ENCODE results near the gene BTG4. TPM values are rescaled to one million over a fixed set of nuclear protein-coding genes. Genes with fewer than 3 reads are reported as not detected.

Gene BTG4
- total and polyA plus RNA-seq, 9 donors = 0.34 TPM; not detected in 8

DNA sequence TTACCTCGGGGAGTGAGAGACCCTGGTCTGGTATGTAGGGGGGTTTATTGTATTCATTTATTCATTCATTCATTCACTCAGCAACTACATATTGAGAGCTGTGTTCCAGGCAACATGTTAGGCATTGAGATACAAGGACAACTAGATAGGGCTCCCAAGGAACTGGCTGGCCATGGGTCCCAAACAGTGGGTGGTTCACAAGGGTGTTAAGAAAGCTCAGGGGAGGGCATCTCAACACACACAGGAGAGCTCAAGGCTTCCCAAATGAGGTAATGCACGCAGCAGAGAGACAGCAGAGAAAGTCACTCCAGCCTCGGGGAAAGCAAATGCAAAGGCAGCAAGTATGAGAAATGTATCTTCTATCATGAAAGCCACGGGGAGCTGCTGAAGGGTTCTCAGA lies 51.8 kb downstream of the BTG4 start:
- DNase-seq = no peak
- Histone ChIP-seq H3K36me3 (no peaks in the 10 kb centered on the region), H3K27ac (no peak overlapping the region), H3K4me1 (ENCODE audit: insufficient read depth) (no peaks in the 10 kb centered on the region), H3K9me3 (no peaks in the 10 kb centered on the region), H3K4me3 (no peak overlapping the region), H3K27me3 (no peaks in the 10 kb centered on the region)
- TF ChIP-seq EP300 (IDR thresholded peaks at IDR 0.05) = no peak
- TF ChIP-seq, protein P1, sequence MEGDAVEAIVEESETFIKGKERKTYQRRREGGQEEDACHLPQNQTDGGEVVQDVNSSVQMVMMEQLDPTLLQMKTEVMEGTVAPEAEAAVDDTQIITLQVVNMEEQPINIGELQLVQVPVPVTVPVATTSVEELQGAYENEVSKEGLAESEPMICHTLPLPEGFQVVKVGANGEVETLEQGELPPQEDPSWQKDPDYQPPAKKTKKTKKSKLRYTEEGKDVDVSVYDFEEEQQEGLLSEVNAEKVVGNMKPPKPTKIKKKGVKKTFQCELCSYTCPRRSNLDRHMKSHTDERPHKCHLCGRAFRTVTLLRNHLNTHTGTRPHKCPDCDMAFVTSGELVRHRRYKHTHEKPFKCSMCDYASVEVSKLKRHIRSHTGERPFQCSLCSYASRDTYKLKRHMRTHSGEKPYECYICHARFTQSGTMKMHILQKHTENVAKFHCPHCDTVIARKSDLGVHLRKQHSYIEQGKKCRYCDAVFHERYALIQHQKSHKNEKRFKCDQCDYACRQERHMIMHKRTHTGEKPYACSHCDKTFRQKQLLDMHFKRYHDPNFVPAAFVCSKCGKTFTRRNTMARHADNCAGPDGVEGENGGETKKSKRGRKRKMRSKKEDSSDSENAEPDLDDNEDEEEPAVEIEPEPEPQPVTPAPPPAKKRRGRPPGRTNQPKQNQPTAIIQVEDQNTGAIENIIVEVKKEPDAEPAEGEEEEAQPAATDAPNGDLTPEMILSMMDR (IDR thresholded peaks at IDR 0.05) = no peak
- no peak for TF ChIP-seq POLR2A (IDR thresholded peaks at IDR 0.05)
- intact Hi-C loops (cut with DNase I) = no loop called here
- WGBS, 3 donors = 45 to 52% (median 47%) methylated on average over 4 of the region's 4 CpGs

DNA sequence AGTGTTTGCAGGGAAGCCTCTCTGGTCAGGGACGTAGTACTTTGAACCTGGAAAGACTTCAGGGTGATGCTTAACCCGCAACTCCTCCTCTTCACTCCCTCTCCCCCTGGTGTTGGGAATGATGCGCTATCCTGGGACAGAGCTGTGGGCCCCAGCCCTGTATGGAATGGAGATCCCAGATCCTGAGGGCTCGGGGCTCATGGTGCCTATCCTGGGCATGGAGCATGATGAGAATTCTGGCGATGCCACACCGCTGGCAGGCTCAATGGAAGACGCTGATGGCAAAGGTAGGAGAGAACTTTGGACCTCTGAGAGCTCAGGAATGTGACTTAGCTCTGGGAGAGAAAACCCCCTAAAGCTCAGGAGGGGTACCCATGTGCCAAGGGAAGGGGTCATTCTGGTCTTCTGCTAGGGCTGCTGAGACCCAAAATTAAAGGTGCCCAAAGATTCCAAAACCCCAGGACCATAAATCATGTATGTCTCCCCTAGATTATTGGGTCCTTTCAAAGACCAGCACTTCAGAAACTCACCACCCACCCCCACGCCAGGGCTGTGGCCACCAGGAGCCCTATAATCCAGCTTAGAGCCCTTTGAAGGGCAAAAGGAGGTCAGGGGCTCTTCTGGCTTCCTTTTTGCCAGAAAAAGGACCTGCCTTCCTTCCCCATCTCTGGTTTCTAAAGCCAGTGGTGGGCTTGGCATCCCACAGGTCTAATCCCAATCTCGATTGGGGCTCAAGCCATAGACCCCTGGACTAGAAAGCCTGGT lies 52.5 kb downstream of the BTG4 start:
- TF ChIP-seq, protein P1 (IDR thresholded peaks at IDR 0.05) = no peak
- TF ChIP-seq POLR2A (IDR thresholded peaks at IDR 0.05) (no peak), EP300 (IDR thresholded peaks at IDR 0.05) (no peak)
- H3K36me3 ChIP-seq = no peaks in the 10 kb centered on the region
- no peaks in the 10 kb centered on the region for H3K4me1 ChIP-seq (ENCODE audit: insufficient read depth)
- no peak overlapping the region for H3K4me3 ChIP-seq
- intact Hi-C loops (cut with DNase I) = no loop called here
- H3K27me3 ChIP-seq = no peaks in the 10 kb centered on the region
- DNase-seq = no peak
- no peak overlapping the region for H3K27ac ChIP-seq
- H3K9me3 ChIP-seq = no peaks in the 10 kb centered on the region
- 83 to 89% (median 83%) methylated on average over 9 of the region's 9 CpGs for WGBS, 3 donors

DNA sequence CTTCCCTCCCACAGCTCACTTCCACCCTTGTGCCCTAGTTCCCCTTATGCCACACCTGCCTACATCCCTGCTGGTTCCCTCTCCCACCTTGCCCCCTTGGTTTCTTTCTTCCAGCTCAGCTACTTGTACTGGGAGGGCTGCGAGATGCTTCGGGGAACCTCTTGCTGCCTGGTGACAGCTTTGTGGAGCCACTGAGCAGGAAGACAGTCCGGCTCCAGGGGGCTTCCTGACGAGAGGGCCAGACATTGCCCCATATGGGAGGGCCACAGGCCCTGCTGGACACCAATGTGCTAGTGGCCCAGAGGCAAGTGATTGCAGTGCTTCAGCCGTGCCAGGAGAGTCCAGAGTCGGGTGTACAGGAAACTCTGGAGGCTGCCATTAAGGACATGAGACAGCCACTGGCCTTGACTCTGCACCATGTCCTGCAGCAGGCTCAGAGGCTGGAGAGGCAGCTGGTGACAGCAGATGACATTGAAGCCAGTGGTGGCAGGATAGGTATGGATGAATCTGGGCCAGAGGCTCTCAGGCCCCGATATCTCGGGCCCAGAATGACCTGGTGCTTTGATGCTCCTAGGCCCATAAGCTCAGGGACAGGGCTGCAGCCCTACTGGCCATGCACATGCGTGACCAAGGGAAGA lies 54.3 kb downstream of the BTG4 start:
- DNase-seq = no peak
- intact Hi-C loops (cut with DNase I) = no loop called here
- WGBS, 3 donors = 89 to 92% (median 92%) methylated on average over 9 of the region's 9 CpGs
- no peaks in the 10 kb centered on the region for H3K36me3 ChIP-seq
- H3K27ac ChIP-seq = no peak overlapping the region
- no peaks in the 10 kb centered on the region for H3K27me3 ChIP-seq
- no peak for TF ChIP-seq POLR2A (IDR thresholded peaks at IDR 0.05)
- TF ChIP-seq, protein P1 (IDR thresholded peaks at IDR 0.05) = no peak
- no peak for TF ChIP-seq EP300 (IDR thresholded peaks at IDR 0.05)
- H3K4me3 ChIP-seq = no peak overlapping the region
- no peaks in the 10 kb centered on the region for H3K9me3 ChIP-seq
- H3K4me1 ChIP-seq (ENCODE audit: insufficient read depth) = no peaks in the 10 kb centered on the region

DNA sequence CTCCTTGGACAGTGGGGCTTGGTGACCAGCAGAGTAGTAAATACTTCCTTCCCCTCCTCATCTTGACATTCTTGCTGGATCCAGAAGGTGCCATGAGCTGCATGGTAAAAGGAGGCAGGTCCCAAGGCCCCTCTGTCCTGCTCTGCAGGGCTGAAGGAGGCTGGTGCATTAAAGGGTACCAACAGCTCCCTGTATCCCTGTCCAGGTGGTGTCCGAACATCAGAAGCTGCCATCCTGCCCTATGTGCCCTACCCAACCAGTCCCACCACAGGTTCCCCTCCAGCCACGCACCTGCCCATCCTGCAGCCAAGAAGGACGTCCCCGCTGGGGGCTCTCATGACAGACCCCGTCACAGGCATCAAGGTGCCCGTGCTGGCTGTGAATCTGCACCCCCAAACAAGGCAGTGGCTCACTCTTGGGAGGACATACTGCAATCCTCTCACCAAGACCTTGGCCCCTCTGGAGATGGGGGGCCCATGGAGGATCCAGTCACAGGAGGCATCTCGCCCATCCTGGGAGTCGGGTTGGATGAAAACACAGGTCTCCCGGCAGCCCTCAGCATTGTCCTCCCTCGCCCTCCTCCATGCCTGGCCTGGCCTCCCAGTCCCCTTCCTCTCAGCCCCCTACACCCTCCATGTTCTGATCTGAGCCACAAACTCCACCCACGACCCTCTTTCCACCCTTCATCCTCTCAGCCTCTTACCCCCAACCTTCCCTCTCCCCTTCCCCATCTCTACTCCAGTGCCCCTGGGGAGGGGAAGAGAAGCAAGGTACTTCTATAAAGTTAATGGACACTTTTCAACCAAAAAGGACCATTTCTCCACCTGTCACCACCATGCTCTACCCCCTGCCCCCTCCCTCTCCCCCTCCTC lies 55.1 kb downstream of the BTG4 start:
- Histone ChIP-seq H3K9me3 (no peaks in the 10 kb centered on the region), H3K36me3 (no peaks in the 10 kb centered on the region), H3K27ac (no peak overlapping the region), H3K4me3 (no peak overlapping the region), H3K27me3 (no peaks in the 10 kb centered on the region), H3K4me1 (ENCODE audit: insufficient read depth) (no peaks in the 10 kb centered on the region)
- intact Hi-C loops (cut with DNase I) = no loop called here
- 85 to 89% (median 88%) methylated on average over 10 to 11 of the region's 11 CpGs for WGBS, 3 donors
- TF ChIP-seq, protein P1 (IDR thresholded peaks at IDR 0.05) = no peak
- no peak for DNase-seq
